ENCODE data around the gene SLC30A2. TPM values are rescaled to one million over a fixed set of nuclear protein-coding genes. Genes with fewer than 3 reads are reported as not detected.

The SLC30A2 gene
- total RNA-seq, 1 experiment from 2014 or later = 0.35 TPM

DNA sequence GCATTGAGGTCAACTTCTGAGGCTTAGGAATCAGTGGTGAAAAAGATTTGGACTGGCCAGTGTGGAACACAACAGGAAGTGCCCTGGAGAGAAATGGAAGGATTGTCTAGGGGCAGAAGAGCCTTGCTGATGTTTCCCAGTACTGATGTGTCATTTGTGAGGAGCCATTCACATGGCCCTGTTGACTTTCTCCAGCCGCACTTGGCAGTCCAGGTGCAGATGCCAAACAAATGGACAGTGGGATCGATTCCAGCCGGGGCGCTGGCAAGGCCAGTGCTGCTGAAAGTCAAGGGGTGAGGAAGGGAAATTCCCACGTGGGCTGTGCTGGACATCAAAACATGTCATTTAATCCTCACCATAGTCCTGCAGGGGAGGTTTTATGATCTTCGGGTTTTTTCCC is 26.4 kb upstream of the SLC30A2 start:
- no peaks in the 10 kb centered on the region for H4K20me1 ChIP-seq (ENCODE audit: control insufficient read depth, insufficient read depth, insufficient read length)
- no peaks in the 10 kb centered on the region for H3K4me1 ChIP-seq (ENCODE audit: insufficient read depth, low read length)
- H2BK120ac ChIP-seq (ENCODE audit: low read depth, low read length, poor library complexity, severe bottlenecking) = no peak overlapping the region
- no peak overlapping the region for H4K5ac ChIP-seq (ENCODE audit: insufficient read length, low read depth, low read length)
- no peaks in the 10 kb centered on the region for H3K23me2 ChIP-seq (ENCODE audit: insufficient read length, low read depth, low read length, poor library complexity, severe bottlenecking)
- no peak overlapping the region for H3K9ac ChIP-seq (ENCODE audit: extremely low read depth, insufficient read length, low read length)
- no peak for DNase-seq
- no peaks in the 10 kb centered on the region; a peak in 1 of 5 replicates for H3K9me3 Mint-ChIP-seq
- H3K4ac ChIP-seq (ENCODE audit: low read depth, low read length) = no peak overlapping the region
- peaks cover 3% of the 10 kb centered on the region in 2 experiments for H3K4me1 Mint-ChIP-seq
- no peak overlapping the region for H2BK20ac ChIP-seq (ENCODE audit: low read depth, low read length, poor library complexity, severe bottlenecking)
- no peak overlapping the region for H3K4me2 ChIP-seq (ENCODE audit: insufficient read depth, insufficient read length, low read length)
- no peaks in the 10 kb centered on the region; a peak in 1 of 7 replicates for H3K36me3 Mint-ChIP-seq (ENCODE audit: insufficient read depth in 1 of 3, low read depth in 3 of 3)
- no CpG with 5 or more reads among the region's 6 CpGs for WGBS (ENCODE audit: extremely low coverage, insufficient read length, low lambda C conversion rate)
- no peak overlapping the region for H4K8ac ChIP-seq (replicated peaks; ENCODE audit: insufficient read length, low read depth, low read length)
- H3K4me3 Mint-ChIP-seq = no peak overlapping the region
- H3K27ac ChIP-seq (ENCODE audit: insufficient read length, low read depth, low read length) = no peak overlapping the region
- no peak overlapping the region for H3K23ac ChIP-seq (ENCODE audit: insufficient read length, low read depth, low read length)
- H2AK5ac ChIP-seq (ENCODE audit: insufficient read length, low read length) = no peak overlapping the region
- H2BK12ac ChIP-seq (ENCODE audit: insufficient read length, low read depth, low read length) = no peak overlapping the region
- no peaks in the 10 kb centered on the region for H3K27me3 ChIP-seq (ENCODE audit: insufficient read depth, low read length)
- no peak overlapping the region for H4K91ac ChIP-seq (ENCODE audit: insufficient read length, low read depth, low read length)
- peaks cover 32% of the 10 kb centered on the region for H3K27me3 Mint-ChIP-seq (ENCODE audit: low read depth)
- H3K79me2 ChIP-seq (ENCODE audit: insufficient read depth, low read length) = no peaks in the 10 kb centered on the region
- TF ChIP-seq, protein P1, sequence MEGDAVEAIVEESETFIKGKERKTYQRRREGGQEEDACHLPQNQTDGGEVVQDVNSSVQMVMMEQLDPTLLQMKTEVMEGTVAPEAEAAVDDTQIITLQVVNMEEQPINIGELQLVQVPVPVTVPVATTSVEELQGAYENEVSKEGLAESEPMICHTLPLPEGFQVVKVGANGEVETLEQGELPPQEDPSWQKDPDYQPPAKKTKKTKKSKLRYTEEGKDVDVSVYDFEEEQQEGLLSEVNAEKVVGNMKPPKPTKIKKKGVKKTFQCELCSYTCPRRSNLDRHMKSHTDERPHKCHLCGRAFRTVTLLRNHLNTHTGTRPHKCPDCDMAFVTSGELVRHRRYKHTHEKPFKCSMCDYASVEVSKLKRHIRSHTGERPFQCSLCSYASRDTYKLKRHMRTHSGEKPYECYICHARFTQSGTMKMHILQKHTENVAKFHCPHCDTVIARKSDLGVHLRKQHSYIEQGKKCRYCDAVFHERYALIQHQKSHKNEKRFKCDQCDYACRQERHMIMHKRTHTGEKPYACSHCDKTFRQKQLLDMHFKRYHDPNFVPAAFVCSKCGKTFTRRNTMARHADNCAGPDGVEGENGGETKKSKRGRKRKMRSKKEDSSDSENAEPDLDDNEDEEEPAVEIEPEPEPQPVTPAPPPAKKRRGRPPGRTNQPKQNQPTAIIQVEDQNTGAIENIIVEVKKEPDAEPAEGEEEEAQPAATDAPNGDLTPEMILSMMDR (conservative IDR thresholded peaks at IDR 0.05) = no peak
- no peak overlapping the region for H2BK15ac ChIP-seq (ENCODE audit: low read depth, low read length)
- H3K9me3 ChIP-seq (ENCODE audit: control insufficient read depth, low read depth, low read length) = no peaks in the 10 kb centered on the region
- H3K14ac ChIP-seq (ENCODE audit: insufficient read depth, low read length) = no peak overlapping the region
- H3K56ac ChIP-seq (ENCODE audit: insufficient read length, low read depth, low read length) = no peak overlapping the region
- H3K18ac ChIP-seq (ENCODE audit: insufficient read length, low read depth, low read length) = no peak overlapping the region
- H3K79me1 ChIP-seq (ENCODE audit: insufficient read depth, low read depth, low read length, poor library complexity, severe bottlenecking) = no peaks in the 10 kb centered on the region
- H2BK5ac ChIP-seq (ENCODE audit: insufficient read length, low read length) = no peak overlapping the region
- H3K27ac Mint-ChIP-seq = peak overlapping the region in 1 of 3 experiments; percentile 4; a peak in 1 of 7 replicates
- H2AFZ ChIP-seq (ENCODE audit: low read length) = no peak overlapping the region
- H3T11ph ChIP-seq (ENCODE audit: low read length) = no peak overlapping the region
